GM12873 (cell line): ENCODE measurements around the gene CNTNAP2.

Source experiments
- CTCF ChIP-seq: IDR thresholded peaks from 2 replicates; pipeline ENCODE4 v1.5.1; 2012; ENCODE audit warnings: low read depth, mild to moderate bottlenecking, moderate library complexity, low read length, control low read depth; ENCODE audit not compliant: insufficient read depth; ENCODE audit errors: missing control alignments

Gene CNTNAP2

GRCh38 chr7:147296986-147297385 lies 1180.4 kb downstream of the CNTNAP2 start:
- no peak for TF ChIP-seq CTCF

GRCh38 chr7:147298611-147299043 lies 1182.0 kb downstream of the CNTNAP2 start:
- TF ChIP-seq CTCF: no peak

- no peak for TF ChIP-seq CTCF
These were observed 1183.7 kb downstream of the CNTNAP2 start for GRCh38 chr7:147300293-147300692.

- no peak for TF ChIP-seq CTCF
These were observed 1187.8 kb downstream of the CNTNAP2 start for GRCh38 chr7:147304376-147304775.

GRCh38 chr7:147305827-147306226 lies 1189.2 kb downstream of the CNTNAP2 start:
- TF ChIP-seq CTCF: no peak

GRCh38 chr7:147308539-147308938 lies 1191.9 kb downstream of the CNTNAP2 start:
- no peak for TF ChIP-seq CTCF

GRCh38 chr7:147311336-147311735 lies 1194.7 kb downstream of the CNTNAP2 start:
- TF ChIP-seq CTCF: no peak

GRCh38 chr7:147321504-147321903 lies 1204.9 kb downstream of the CNTNAP2 start:
- TF ChIP-seq CTCF: no peak
